GM03348 (cell line): ENCODE data around the gene KCNH1.

Source experiments
- DNase-seq: peaks from one replicate; pipeline ENCODE4 v3.0.0; 2012; ENCODE audit warnings: low spot score

The KCNH1 gene

GRCh38 chr1:210723646-210724045, 410.3 kb downstream of the KCNH1 start:
- no peak for DNase-seq

GRCh38 chr1:210722410-210723081, 411.4 kb downstream of the KCNH1 start:
- no peak for DNase-seq

GRCh38 chr1:210715072-210715471, 418.9 kb downstream of the KCNH1 start:
- DNase-seq, result no peak

DNA sequence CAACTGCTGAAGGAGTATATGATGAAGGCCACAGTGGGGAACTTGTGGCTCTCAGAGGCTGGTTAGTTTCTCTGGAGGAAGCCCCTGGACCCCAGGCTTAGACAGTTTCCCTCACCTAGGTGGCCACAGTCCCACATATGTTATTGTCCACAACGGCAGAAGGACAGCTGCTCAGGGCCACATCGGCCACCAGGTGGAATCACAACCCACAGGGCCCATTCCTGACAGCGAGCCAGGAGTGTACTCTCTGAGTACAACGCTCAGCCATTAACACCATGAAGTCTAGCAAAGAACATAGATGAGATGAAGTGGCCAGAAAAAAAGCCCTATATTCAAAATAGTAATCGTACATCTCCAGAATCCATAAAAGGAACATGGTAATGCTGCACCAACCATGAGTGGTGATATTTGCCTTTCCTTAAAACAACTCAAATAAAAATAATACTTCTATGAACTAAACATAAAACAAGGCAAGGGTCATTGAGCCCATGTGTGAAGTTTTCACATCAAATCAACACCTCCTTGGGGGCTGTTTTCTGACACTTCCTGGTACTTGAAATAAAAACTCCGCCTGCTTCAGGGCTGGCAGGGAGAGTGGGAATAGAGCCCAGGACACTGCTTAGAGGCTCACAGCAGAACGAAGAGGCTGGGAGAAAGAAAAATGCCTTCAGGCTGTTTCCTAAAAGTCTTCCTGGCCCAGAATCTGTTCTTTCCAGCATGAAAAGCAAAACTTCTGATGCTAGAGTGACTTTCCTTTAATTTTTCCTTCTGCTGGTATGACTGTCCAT, 421.9 kb downstream of the KCNH1 start:
- no peak for DNase-seq

- no peak for DNase-seq
Observed at GRCh38 chr1:210709701-210710100, 424.2 kb downstream of the KCNH1 start.

- DNase-seq, result no peak
Observed at GRCh38 chr1:210707300-210708240, 426.4 kb downstream of the KCNH1 start.

DNA sequence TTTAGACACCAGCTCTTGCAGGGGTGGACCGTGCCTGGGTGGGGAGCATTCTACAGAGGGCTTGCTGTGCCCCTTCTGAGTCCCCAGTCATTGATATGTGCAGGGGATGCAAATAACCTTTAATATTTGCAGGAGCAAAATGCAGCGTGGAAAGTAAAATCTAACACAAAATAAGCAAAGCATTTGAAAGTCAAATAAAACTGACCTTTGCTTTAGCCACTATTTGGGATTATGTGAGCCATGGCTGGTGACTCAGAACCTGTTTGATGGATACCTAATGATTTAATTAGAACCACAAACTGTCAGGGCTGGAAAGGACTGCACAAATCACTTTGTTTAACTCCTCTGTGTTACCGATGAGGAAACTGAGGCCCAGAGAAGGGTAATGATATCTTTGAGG, 427.7 kb downstream of the KCNH1 start:
- DNase-seq, result no peak

DNA sequence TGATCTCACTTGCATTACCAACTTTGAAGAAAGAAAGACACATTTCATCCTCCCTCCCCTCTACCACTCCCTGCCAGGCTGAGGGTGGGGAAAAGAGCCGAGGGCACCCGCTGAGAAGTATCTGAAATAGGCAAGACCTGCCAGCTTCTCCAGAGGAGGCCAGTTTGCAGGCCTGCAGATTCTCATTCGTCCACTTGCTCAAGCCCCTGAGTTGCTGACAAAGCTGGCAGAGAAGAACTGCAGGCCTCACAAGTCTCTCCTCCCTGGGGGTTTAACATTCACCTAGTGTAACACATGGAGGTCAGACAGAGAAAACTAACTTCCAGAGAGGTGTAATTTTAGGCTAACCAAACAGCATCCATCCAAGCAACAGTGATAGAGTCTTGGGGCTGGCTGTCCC, 428.9 kb downstream of the KCNH1 start:
- no peak for DNase-seq

- no peak for DNase-seq
Observed at GRCh38 chr1:210703593-210703992, 430.4 kb downstream of the KCNH1 start.

DNA sequence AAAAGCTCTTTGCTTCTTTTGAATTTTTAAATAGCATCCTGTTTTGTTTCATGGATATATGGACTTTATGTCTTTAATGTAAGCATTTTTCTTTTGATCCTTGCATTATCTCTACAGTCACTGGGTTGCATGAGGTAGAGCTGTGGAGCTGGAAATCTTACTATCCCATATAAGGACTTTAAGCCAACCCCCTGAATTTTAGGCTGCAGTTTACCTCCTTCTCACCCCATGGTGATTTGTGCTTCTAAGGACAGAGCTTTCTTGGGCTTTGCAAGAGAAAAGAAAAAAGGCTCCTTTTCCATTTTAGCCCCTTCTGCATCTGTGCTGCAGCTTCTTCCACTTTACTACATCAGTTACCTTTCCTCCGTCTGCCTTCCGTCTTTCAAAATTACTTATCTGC, 431.4 kb downstream of the KCNH1 start:
- no peak for DNase-seq

DNA sequence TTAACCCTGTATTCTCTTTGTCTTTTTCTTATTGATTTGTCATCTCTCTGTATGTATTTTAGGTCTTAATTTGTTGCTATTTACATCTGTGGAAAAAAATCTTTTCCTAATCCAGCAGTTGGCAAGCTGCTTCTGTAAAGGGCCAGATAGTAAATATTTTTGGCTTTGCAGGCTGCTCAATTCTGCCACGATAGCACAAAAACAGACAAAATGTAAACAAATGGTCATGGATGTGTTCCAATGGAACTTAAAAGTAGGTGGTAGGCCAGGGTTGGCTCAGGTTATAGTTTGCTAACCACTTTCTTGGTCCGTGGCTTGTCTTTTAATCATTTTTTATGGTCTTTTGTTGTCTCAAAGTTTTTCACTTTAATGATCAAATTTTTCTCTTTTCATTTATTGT, 433.4 kb downstream of the KCNH1 start:
- no peak for DNase-seq

DNA sequence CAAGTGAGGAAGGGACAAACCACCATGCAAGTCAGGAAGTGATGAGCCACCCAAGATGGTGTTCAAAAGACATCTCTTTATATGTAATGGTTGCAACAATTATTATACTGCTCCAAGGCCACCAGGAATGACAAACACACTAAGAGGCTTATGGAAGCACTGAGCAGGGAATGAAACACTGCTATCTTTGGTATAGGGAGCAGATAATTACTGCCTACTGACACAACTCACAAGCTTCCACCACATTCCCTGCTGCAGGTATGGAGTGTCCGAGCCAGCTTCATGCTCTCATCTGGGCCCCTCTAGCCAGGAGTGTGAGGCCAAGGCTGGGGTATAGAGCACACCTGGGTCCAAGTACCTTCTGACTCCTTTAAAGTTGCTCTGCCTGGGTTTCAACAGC, 433.9 kb downstream of the KCNH1 start:
- no peak for DNase-seq

DNA sequence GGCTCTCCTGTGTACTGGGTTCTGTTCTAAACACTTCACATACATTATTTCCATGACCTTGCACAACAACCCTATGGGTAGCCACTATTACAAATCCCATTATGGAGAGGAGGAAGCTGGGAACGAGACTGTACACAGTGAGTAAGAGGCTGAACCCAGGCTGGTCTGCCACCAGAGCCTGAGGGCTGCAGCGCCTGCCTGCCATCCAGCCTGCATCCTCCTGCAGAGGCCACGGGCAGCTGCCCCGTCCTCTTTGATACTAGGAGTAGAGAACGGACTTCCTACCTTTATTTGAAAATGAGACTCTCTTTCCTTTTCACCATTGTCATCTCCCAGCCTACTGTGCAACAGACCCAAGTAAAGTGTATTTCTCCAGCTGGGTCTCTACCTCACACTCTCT, 435.3 kb downstream of the KCNH1 start:
- DNase-seq, result no peak

GRCh38 chr1:210697185-210697584, 436.8 kb downstream of the KCNH1 start:
- no peak for DNase-seq

DNA sequence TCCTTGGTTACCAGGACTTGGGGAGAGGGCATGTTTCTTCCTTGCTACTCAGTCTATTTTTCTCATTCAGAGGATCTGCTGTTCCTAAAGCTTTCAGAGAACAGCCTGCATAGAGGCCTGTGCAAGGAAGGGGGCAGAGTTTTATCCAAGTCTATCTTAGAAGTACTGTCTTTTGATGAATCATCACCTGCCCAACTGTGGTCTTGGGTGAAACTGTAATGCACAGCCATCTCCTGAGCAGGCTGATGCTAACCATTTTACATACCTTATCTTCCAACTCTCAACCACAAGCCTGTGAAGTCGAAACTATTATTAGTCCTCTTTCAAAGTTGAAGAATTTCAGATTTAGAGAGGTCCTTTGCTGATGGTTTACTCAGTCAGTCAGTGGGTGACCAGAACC, 437.2 kb downstream of the KCNH1 start:
- DNase-seq, result no peak

DNA sequence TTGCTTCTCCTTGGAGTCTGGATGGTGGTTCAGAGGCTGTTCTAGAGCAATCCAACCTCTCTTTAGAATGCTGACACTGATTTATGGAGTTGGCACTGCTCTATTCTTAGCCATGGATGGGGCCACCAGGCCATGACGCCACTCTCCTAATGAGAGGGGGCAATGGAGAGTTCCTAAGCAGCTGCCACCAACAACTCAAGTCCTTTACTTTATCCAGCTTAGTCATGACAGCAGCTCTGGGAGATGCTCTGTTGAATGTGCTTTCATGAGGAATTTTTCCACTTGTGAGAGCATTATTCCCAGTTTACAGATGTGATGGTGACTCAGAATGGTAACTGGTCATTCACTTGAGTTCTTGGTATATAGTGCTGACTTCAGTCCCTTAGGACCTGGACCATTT, 438.9 kb downstream of the KCNH1 start:
- no peak for DNase-seq

GRCh38 chr1:210692796-210693195, 441.2 kb downstream of the KCNH1 start:
- DNase-seq, result no peak

DNA sequence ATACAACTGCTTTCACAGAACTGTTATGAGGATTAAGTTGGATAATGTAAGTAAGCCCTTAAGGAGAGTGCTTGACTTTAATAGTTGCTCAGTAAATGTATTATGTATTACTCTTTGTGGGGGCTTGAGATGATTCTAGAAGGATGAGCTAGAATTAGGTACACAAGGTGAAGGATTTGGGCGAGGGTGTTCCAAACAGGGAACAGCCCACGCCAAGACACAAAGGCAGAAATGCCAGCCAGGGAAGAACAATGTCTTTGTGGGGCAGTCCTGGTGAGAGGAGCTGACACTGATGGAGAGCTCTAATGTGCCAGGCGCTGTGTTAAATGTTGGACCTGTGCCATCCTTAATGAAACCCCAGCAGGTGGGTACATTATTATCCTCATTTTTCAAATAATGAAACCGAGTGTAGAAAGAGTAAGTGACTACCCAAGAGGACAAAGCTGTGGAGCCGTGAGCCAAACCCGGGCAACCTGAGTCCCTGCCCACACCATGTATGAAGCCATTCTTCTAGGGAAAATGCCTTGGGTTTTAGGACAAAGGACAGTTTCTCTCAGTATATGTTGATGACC, 442.8 kb downstream of the KCNH1 start:
- no peak for DNase-seq

DNA sequence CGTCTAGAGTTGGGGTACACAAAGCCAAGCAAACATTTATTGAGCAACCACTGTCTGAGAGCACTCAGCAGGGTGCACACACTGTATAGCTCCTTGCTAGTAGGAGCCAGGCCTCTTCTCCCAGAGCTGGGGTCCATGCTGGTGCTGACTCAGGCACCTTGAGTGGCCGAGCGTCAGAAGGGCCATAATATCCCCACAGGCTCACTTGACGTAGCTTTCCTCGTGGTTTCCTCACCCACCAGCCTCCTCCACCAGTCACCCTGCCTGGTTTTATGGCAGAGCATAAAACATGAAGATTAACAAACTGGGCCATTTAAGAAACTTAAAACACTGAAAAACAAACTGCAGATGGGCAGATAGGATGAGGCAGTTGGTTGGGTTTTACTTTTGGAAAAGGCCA, 443.7 kb downstream of the KCNH1 start:
- no peak for DNase-seq

- DNase-seq, result no peak
Observed at GRCh38 chr1:210689826-210690225, 444.1 kb downstream of the KCNH1 start.

- peak; percentile 24 for DNase-seq
Observed at GRCh38 chr1:210688512-210689234, 445.3 kb downstream of the KCNH1 start.
